Keratinocyte (primary cell): ENCODE results near the gene PTPN6.

ENCODE experiments used
- EZH2 ChIP-seq: IDR thresholded peaks from one replicate; pipeline ENCODE4 v1.6.1; 2012; ENCODE audit warnings: inconsistent platforms, mild to moderate bottlenecking, low read length, moderate library complexity
- TF ChIP-seq, protein P1 (sequence below), 3 experiments: IDR thresholded peaks in 1 of 3; conservative IDR thresholded peaks in 1 of 3; optimal IDR thresholded peaks in 1 of 3; 2 replicates in 2 of 3; 3 replicates in 1 of 3; pipeline versions ENCODE3 to v1.5.1; 2011; ENCODE audit warnings: low read length in 3 of 3, mild to moderate bottlenecking in 3 of 3, moderate library complexity in 2 of 3, control low read depth in 1 of 3, inconsistent platforms in 1 of 3; ENCODE audit not compliant: insufficient read depth in 2 of 3; ENCODE audit errors: extremely low read depth in 1 of 3

DNA sequence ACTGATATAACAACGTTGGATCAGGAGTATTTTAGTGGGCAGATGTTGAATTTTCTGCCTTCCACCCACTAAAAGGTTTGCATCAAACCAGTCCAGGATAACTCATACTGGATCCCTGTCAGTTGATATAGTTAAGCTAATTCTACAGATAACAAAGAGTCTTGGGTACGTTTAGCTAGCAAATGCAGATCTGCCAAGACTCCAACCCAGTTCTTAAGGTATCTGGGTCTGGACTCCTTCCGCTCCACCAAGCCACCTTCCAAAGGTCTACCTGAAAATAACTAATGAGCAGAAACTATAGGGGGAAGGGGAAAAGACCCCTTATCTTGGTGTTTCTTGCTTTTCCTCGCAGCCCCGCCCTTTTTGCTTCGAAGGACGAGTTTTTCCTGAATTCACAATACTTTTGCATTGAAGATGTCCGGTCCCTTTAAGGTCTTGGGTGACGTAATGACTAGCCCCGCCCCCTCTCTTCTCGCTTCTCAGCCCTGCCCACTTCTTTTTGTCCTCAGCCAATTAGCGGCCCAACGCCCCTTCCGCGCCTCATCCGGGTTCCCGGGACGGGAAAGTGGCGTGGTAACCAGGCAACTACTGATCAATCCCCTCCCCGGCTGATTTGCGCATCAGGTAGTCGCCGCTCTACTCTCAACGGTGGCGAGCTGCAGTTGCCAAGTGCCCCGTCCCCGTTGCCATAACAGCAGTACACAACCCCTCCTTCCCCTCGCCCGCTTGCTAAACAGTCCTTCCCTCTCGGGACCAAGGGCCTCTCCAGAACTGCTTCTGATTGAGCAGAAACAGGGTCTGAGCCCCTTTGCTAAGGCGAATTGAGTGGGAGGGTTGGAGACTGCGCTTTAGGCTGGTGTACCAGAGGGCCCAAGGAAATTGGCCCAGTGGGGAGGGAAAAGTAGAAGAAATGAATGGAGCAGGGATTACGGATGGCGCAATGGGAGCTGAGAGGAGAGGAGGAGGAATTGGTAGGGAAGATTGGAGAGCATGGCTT lies 46.6 kb upstream of the PTPN6 start, which contains the start of gene LRRC23:
- TF ChIP-seq, protein P1, sequence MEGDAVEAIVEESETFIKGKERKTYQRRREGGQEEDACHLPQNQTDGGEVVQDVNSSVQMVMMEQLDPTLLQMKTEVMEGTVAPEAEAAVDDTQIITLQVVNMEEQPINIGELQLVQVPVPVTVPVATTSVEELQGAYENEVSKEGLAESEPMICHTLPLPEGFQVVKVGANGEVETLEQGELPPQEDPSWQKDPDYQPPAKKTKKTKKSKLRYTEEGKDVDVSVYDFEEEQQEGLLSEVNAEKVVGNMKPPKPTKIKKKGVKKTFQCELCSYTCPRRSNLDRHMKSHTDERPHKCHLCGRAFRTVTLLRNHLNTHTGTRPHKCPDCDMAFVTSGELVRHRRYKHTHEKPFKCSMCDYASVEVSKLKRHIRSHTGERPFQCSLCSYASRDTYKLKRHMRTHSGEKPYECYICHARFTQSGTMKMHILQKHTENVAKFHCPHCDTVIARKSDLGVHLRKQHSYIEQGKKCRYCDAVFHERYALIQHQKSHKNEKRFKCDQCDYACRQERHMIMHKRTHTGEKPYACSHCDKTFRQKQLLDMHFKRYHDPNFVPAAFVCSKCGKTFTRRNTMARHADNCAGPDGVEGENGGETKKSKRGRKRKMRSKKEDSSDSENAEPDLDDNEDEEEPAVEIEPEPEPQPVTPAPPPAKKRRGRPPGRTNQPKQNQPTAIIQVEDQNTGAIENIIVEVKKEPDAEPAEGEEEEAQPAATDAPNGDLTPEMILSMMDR (optimal IDR thresholded peaks at IDR 0.05 in 1 of 3, IDR thresholded peaks at IDR 0.05 in 1 of 3, conservative IDR thresholded peaks at IDR 0.05 in 1 of 3; ENCODE audit: extremely low read depth in 1 of 3, insufficient read depth in 2 of 3, low read length in 3 of 3) = no peak
- no peak for TF ChIP-seq EZH2
